GM12878 (cell line): ENCODE data around the gene SPATA2. TPM values are rescaled to one million over a fixed set of nuclear protein-coding genes. Genes with fewer than 3 reads are reported as not detected.

Source experiments
- BHLHE40 ChIP-seq, 2 experiments: fragments of 450-650 bp in 1 of 2; IDR thresholded peaks; 2 replicates each; pipeline ENCODE4 v1.6.1; 2011 to 2017; ENCODE audit warnings: low read depth in 2 of 2, borderline replicate concordance in 1 of 2, improper control_type of control experiment in 1 of 2, low read length in 1 of 2, mild to moderate bottlenecking in 1 of 2
- BMI1 ChIP-seq: fragments of 450-650 bp; IDR thresholded peaks from 2 replicates; pipeline ENCODE4 v1.6.1; 2016; ENCODE audit warnings: mild to moderate bottlenecking, moderate library complexity, borderline replicate concordance
- BRCA1 ChIP-seq: IDR thresholded peaks from 2 replicates; pipeline ENCODE4 v1.6.1; 2011; ENCODE audit warnings: low read depth, low read length, improper control_type of control experiment
- CHD1 ChIP-seq: IDR thresholded peaks from 2 replicates; pipeline ENCODE4 v1.6.1; 2012; ENCODE audit warnings: low read depth, low read length, improper control_type of control experiment
- CREB1 ChIP-seq: IDR thresholded peaks from 2 replicates; pipeline ENCODE4 v1.6.1; 2012; ENCODE audit warnings: low read depth, mild to moderate bottlenecking, inconsistent platforms
- CTCF ChIP-seq, 3 experiments: IDR thresholded peaks in 2 of 3; conservative IDR thresholded peaks in 1 of 3; 2 replicates each; pipeline ENCODE4 v1.5.1; 2011; ENCODE audit warnings: low read depth in 3 of 3, low read length in 3 of 3, mild to moderate bottlenecking in 3 of 3, control low read depth in 2 of 3, moderate library complexity in 2 of 3, inconsistent platforms in 1 of 3, mixed read lengths in 1 of 3; ENCODE audit not compliant: control insufficient read depth in 2 of 3, insufficient read depth in 1 of 3; ENCODE audit errors: extremely low read depth in 1 of 3
- E4F1 ChIP-seq: fragments of 450-650 bp; IDR thresholded peaks from 2 replicates; pipeline ENCODE4 v1.6.1; 2018; ENCODE audit warnings: borderline replicate concordance, mild to moderate bottlenecking; ENCODE audit not compliant: partially characterized antibody
- EZH2 ChIP-seq: IDR thresholded peaks from 2 replicates; pipeline ENCODE4 v1.6.1; 2012; ENCODE audit warnings: low read depth, mild to moderate bottlenecking, control low read depth, inconsistent platforms, low read length, borderline replicate concordance; ENCODE audit not compliant: control insufficient read depth
- IKZF2 ChIP-seq, 2 experiments: fragments of 450-650 bp; IDR thresholded peaks; 2 replicates each; pipeline ENCODE4 v1.6.1; 2017; ENCODE audit warnings: mild to moderate bottlenecking in 2 of 2, moderate library complexity in 2 of 2
- JUND ChIP-seq: IDR thresholded peaks from 2 replicates; pipeline ENCODE4 v1.6.1; 2012; ENCODE audit warnings: low read depth, mild to moderate bottlenecking, low read length, improper control_type of control experiment, moderate library complexity
- MTA2 ChIP-seq: fragments of 450-650 bp; IDR thresholded peaks from 2 replicates; pipeline ENCODE4 v1.6.1; 2016; ENCODE audit warnings: low read depth, mild to moderate bottlenecking, moderate library complexity
- MXI1 ChIP-seq: fragments of 150-350 bp; IDR thresholded peaks from 2 replicates; pipeline ENCODE4 v1.6.1; 2011; ENCODE audit warnings: low read depth, mild to moderate bottlenecking, inconsistent platforms, low read length, improper control_type of control experiment
- NKRF ChIP-seq: fragments of 450-650 bp; conservative IDR thresholded peaks from 2 replicates; pipeline ENCODE4 v1.6.1; 2017; ENCODE audit warnings: mild to moderate bottlenecking, moderate library complexity
- PAX8 ChIP-seq: fragments of 450-650 bp; IDR thresholded peaks from 2 replicates; pipeline ENCODE4 v1.6.1; 2017; ENCODE audit warnings: mild to moderate bottlenecking, moderate library complexity
- PKNOX1 ChIP-seq: fragments of 450-650 bp; IDR thresholded peaks from 2 replicates; pipeline ENCODE4 v1.6.1; 2016; ENCODE audit warnings: mild to moderate bottlenecking
- PML ChIP-seq: IDR thresholded peaks from 2 replicates; pipeline ENCODE4 v1.6.1; 2012; ENCODE audit warnings: low read length, inconsistent platforms
- RAD51 ChIP-seq: fragments of 450-650 bp; IDR thresholded peaks from 2 replicates; pipeline ENCODE4 v1.6.1; 2016; ENCODE audit warnings: moderate library complexity, mild to moderate bottlenecking, inconsistent platforms
- RCOR1 ChIP-seq: conservative IDR thresholded peaks from 2 replicates; pipeline ENCODE4 v1.6.1; 2012; ENCODE audit warnings: low read depth, low read length, improper control_type of control experiment
- SMC3 ChIP-seq: IDR thresholded peaks from 2 replicates; pipeline ENCODE4 v1.6.1; 2011; ENCODE audit warnings: low read length, improper control_type of control experiment, borderline replicate concordance
- SREBF1 ChIP-seq: IDR thresholded peaks from 2 replicates; pipeline ENCODE4 v1.6.1; 2012; ENCODE audit warnings: mild to moderate bottlenecking, low read length
- TCF3 ChIP-seq: IDR thresholded peaks from 2 replicates; pipeline ENCODE4 v1.6.1; 2012; ENCODE audit warnings: low read depth, mild to moderate bottlenecking, low read length, borderline replicate concordance; ENCODE audit not compliant: insufficient read depth
- ZNF384 ChIP-seq: IDR thresholded peaks from 2 replicates; pipeline ENCODE4 v1.6.1; 2012; ENCODE audit warnings: low read depth, mild to moderate bottlenecking, low read length, improper control_type of control experiment, borderline replicate concordance
- polyA plus RNA-seq, 11 experiments: library from polyadenylated mRNA; depleted of rRNA in 4 of 11; unstranded in 6 of 11; stranded (reverse) in 5 of 11; fragments of >200 nt; fragmentation: Nextera tagmentation in 4 of 11; fragmentation: Illumina TruSeq in 1 of 11; extraction: Ambion mirVana in 4 of 11; extraction: Trizol in 1 of 11; gene quantifications; 1 replicate in 1 of 11; 2 replicates in 10 of 11; pipeline versions ENCODE4 v1.2.1 to v1.2.3, GENCODE V29; 2011 to 2016; ENCODE audit warnings: inconsistent platforms in 2 of 11, missing spikeins in 2 of 11, low read depth in 1 of 11
- total RNA-seq, 4 experiments: library from RNA; depleted of rRNA in 3 of 4; stranded (reverse); fragments of >200 nt in 3 of 4; fragmentation: Illumina TruSeq in 1 of 4; extraction: Trizol in 1 of 4; gene quantifications; 2 replicates each; pipeline versions ENCODE4 v1.2.1 to v1.2.3, GENCODE V29; 2013 to 2021

The SPATA2 gene
- total and polyA plus RNA-seq, 10 of the 15 experiments (the other 5 are each of a cell fraction or from before 2014, with no cell fraction given) = 0.93 to 11.7 (median 5.6) TPM

GRCh38 chr20:49928411-49929141, 13.2 kb upstream of the SPATA2 start (continued):
- TF ChIP-seq CTCF (IDR thresholded peaks at IDR 0.05 in 2 of 3, conservative IDR thresholded peaks at IDR 0.05 in 1 of 3; ENCODE audit: control insufficient read depth in 2 of 3, extremely low read depth in 1 of 3, insufficient read depth in 1 of 3, low read depth in 3 of 3, low read length in 3 of 3) = peak; percentile 85 to 90 (median 88)
- no peak for TF ChIP-seq RCOR1
- no peak for TF ChIP-seq NKRF
- no peak for TF ChIP-seq E4F1
- no peak for TF ChIP-seq SREBF1
- no peak for TF ChIP-seq BHLHE40 (IDR thresholded peaks at IDR 0.05; ENCODE audit: borderline replicate concordance in 1 of 2, low read depth in 2 of 2, low read length in 1 of 2)
- peak; percentile 37; the same call in 1 of the 2 replicates for TF ChIP-seq ZNF384
- TF ChIP-seq JUND = no peak
- peak; percentile 15; the same call in 1 of the 2 replicates for TF ChIP-seq PKNOX1
- no peak for TF ChIP-seq IKZF2 (IDR thresholded peaks at IDR 0.05)
- TF ChIP-seq CHD1 = no peak
- TF ChIP-seq PAX8 = no peak
- no peak for TF ChIP-seq TCF3
- no peak for TF ChIP-seq BRCA1
- TF ChIP-seq PML = no peak
- TF ChIP-seq BMI1 = no peak
- no peak for TF ChIP-seq MXI1
- no peak for TF ChIP-seq CREB1
- no peak for TF ChIP-seq MTA2
- TF ChIP-seq EZH2 = no peak
- TF ChIP-seq RAD51 = no peak
- peak; percentile 89 for TF ChIP-seq SMC3
